Vagina (tissue), 2 donors: ENCODE data around the gene NOL4L. TPM values are rescaled to one million over a fixed set of nuclear protein-coding genes. Genes with fewer than 3 reads are reported as not detected.

Experiments
- DNase-seq, 2 donors: peaks; one replicate each; pipeline ENCODE4 v3.0.0-alpha.2; 2017; ENCODE audit errors: extremely low spot score in 2 of 2
- H3K27ac ChIP-seq: fragments of 200-600 bp; sonication (generic); one replicate; pipeline ENCODE4 v1.5.1; 2019
- H3K27me3 ChIP-seq: fragments of 200-600 bp; sonication (generic); one replicate; pipeline ENCODE4 v1.5.1; 2019
- H3K36me3 ChIP-seq, 2 donors: fragments of 200-600 bp; sonication (generic); one replicate each; pipeline ENCODE4 v1.5.1; 2017 to 2019
- H3K4me1 ChIP-seq: fragments of 200-600 bp; sonication (generic); one replicate; pipeline ENCODE4 v1.5.1; 2019
- H3K4me3 ChIP-seq, 2 donors: fragments of 200-600 bp; sonication (generic); 1 replicate in 1 of 2; 2 replicates in 1 of 2; pipeline ENCODE4 v1.5.1; 2016 to 2019
- H3K9me3 ChIP-seq: fragments of 200-600 bp; sonication (generic); one replicate; pipeline ENCODE4 v1.5.1; 2019
- POLR2A ChIP-seq, 2 donors: fragments of 450-650 bp; IDR thresholded peaks; one replicate each; pipeline ENCODE4 v1.6.1; 2017; ENCODE audit warnings: antibody characterized with exemption in 2 of 2, mild to moderate bottlenecking in 2 of 2, moderate library complexity in 2 of 2
- POLR2AphosphoS5 ChIP-seq, 2 donors: sonication (generic); formaldehyde crosslinking; IDR thresholded peaks; one replicate each; pipeline ENCODE4 v1.9.0; 2017; ENCODE audit warnings: antibody characterized with exemption in 2 of 2, mild to moderate bottlenecking in 2 of 2, low read depth in 1 of 2; ENCODE audit not compliant: insufficient read depth in 1 of 2
- intact Hi-C: fragments of 100-400 bp; cut with DNase I; formaldehyde crosslinking; loops from one replicate; pipeline ENCODE4 v1.15.1; 2023
- total RNA-seq: library from RNA; depleted of rRNA; stranded (reverse); fragments of >200 nt; gene quantifications from one replicate; pipeline ENCODE4 v1.2.3, GENCODE V29; 2016
- TF ChIP-seq, protein P1 (sequence below), 3 experiments: fragments of 450-650 bp in 2 of 3; fragments of 200-600 bp in 1 of 3; sonication (generic) in 1 of 3; IDR thresholded peaks; one replicate each; pipeline ENCODE4 v1.5.1; 2017 to 2019; ENCODE audit warnings: antibody characterized with exemption in 3 of 3, mild to moderate bottlenecking in 2 of 3, moderate library complexity in 2 of 3

The NOL4L gene
- total RNA-seq, 1 donor from 2014 or later: 17.9 TPM

DNA sequence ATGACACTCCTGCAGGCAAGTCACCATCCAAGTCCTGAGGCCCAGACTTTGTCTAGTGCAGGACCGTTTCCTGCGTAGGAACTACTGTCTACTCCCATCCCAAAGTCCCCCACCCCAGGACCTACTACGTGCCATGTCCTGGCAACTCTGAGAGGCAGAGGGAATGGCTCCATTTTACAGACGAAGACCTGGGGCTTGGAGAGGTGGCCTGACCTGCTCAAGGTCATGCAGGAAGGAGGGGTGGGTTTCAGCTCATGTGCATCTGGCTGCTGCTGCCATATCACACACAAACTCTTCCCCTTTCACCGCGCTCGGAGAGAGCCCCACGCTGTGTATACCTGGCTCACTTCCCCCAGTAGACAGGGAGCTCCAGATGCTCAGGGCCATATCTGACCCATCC is 1.2 kb upstream of the NOL4L start:
- intact Hi-C loops: no loop called here
- Histone ChIP-seq H3K4me1 (peaks cover 18% of the 10 kb centered on the region), H3K27me3 (no peaks in the 10 kb centered on the region), H3K4me3 (no peak overlapping the region), H3K36me3 (no peaks in the 10 kb centered on the region), H3K27ac (no peak overlapping the region), H3K9me3 (no peaks in the 10 kb centered on the region)
- no peak for TF ChIP-seq POLR2AphosphoS5 (IDR thresholded peaks at IDR 0.05; ENCODE audit: insufficient read depth in 1 of 2, low read depth in 1 of 2)
- TF ChIP-seq, protein P1, sequence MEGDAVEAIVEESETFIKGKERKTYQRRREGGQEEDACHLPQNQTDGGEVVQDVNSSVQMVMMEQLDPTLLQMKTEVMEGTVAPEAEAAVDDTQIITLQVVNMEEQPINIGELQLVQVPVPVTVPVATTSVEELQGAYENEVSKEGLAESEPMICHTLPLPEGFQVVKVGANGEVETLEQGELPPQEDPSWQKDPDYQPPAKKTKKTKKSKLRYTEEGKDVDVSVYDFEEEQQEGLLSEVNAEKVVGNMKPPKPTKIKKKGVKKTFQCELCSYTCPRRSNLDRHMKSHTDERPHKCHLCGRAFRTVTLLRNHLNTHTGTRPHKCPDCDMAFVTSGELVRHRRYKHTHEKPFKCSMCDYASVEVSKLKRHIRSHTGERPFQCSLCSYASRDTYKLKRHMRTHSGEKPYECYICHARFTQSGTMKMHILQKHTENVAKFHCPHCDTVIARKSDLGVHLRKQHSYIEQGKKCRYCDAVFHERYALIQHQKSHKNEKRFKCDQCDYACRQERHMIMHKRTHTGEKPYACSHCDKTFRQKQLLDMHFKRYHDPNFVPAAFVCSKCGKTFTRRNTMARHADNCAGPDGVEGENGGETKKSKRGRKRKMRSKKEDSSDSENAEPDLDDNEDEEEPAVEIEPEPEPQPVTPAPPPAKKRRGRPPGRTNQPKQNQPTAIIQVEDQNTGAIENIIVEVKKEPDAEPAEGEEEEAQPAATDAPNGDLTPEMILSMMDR (IDR thresholded peaks at IDR 0.05): no peak
- no peak for TF ChIP-seq POLR2A (IDR thresholded peaks at IDR 0.05)
- DNase-seq: no peak

DNA sequence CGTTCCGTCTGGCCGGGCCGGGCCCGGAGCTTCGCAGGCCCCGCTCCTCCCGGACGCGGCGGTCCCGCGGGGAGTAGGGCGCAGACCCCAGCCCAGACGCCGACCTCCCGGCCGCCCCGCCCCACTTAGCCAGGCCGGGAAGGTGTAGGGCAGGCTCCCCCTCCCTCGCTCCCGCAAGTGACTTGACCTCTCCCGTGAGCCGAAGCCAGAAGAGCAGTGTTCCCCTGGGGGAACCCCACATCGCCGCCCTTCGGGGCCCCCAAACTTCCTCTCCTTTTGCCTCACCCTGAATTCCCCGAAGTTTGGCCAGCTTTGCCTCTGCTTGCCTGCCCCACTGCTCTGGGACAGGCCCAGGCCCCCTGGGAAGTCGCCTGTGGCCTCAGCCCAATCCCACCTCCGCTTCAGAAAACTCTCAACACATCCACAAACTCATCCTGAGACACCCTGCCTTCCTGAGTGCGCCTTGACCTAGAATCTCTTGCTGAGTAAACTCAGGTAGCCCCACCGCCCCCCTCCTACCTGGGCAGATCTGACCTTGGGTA is 524 bp upstream of the NOL4L start:
- no peaks in the 10 kb centered on the region for H3K9me3 ChIP-seq
- peaks cover 24% of the 10 kb centered on the region for H3K4me1 ChIP-seq
- H3K27me3 ChIP-seq: no peaks in the 10 kb centered on the region
- no peak overlapping the region for H3K27ac ChIP-seq
- TF ChIP-seq POLR2AphosphoS5 (IDR thresholded peaks at IDR 0.05; ENCODE audit: insufficient read depth in 1 of 2, low read depth in 1 of 2): no peak
- TF ChIP-seq, protein P1 (IDR thresholded peaks at IDR 0.05): no peak
- TF ChIP-seq POLR2A (IDR thresholded peaks at IDR 0.05): no peak
- H3K4me3 ChIP-seq: peak overlapping the region; percentile 58 to 88
- no peaks in the 10 kb centered on the region for H3K36me3 ChIP-seq
- intact Hi-C loops: no loop called here
- DNase-seq: no peak

DNA sequence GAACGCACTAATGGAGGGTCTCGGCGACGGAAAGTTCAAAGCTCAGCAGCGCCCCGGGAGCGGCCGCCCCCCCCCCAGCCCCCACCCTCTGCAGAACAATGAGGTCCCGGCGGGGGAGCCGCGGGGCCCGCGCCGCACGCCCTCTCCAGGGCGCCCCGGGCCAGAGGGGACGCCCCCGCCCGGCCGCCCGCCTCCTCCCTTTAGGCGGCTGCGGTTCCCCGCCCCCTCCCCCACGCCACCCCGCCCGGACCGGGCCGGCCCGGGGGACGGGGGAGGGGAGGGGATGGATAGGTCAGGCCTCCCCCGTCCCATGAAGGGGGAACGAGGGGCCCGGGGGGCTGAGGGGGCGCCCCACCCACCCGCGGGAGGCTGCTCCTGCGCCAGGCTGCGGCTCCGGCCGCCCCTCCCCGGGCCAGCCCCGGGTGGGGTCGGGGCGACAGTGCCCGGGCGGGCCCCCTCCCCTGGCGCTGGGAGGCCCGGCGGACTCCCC is 1.5 kb downstream of the NOL4L start:
- H3K27ac ChIP-seq: peak overlapping the region; percentile 67
- H3K4me3 ChIP-seq: peak overlapping the region; percentile 58 to 88
- peaks cover 24% of the 10 kb centered on the region for H3K4me1 ChIP-seq
- no peak for DNase-seq
- H3K36me3 ChIP-seq: no peaks in the 10 kb centered on the region
- intact Hi-C loops: no loop called here
- H3K9me3 ChIP-seq: no peaks in the 10 kb centered on the region
- TF ChIP-seq POLR2A (IDR thresholded peaks at IDR 0.05) (no peak), POLR2AphosphoS5 (IDR thresholded peaks at IDR 0.05; ENCODE audit: insufficient read depth in 1 of 2, low read depth in 1 of 2) (no peak)
- TF ChIP-seq, protein P1 (IDR thresholded peaks at IDR 0.05): no peak
- no peaks in the 10 kb centered on the region for H3K27me3 ChIP-seq

DNA sequence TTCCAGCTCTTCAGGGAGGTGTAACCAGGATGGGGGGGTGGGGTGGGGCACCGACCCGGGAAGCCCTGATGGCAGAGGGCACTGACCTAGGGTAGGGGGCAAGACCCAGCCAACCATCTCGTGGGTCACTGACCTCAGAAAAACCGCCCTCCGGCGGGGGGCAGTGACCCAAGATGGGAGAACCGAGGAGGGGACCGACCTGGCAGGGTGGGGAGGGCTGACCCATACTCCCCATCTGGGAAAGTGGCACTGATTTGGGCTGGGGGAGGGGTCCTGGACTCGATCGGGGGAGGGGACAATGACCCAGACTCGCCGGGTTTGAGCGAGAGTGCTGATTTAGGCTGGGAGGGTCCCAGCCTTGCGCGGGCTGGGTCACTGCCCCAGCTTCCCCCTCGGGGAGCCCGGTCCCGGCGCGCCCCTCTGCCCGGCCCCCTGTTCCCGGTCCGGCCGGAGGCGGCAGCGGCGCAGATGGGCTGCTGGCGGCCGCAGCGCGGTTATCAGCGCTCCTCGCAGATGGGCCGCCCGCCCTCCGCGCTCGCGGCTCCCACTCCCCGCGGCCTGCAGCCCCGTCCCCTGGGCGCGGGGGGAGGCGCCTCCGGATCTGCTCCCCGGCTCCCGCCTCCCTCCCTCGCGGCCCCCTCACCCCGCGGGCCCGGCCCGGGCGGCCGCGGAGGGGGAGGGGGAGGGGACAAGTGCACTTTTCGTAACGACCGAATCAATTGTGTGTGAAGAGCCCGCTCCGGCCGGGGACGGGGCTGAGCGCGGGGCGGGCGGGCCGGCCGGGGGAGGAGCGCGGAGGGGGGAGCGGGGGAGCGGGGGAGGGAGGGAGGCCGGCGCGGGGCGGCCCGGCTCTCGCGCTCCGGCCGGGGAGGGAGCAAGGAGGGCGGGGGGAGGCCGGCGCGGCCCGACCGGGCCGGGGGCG is 2.2 kb downstream of the NOL4L start:
- Histone ChIP-seq H3K27ac (peak overlapping the region; percentile 67), H3K27me3 (no peaks in the 10 kb centered on the region), H3K9me3 (no peaks in the 10 kb centered on the region), H3K36me3 (no peaks in the 10 kb centered on the region), H3K4me1 (peaks cover 24% of the 10 kb centered on the region), H3K4me3 (peak overlapping the region; percentile 58 to 88)
- TF ChIP-seq, protein P1 (IDR thresholded peaks at IDR 0.05): no peak
- TF ChIP-seq POLR2AphosphoS5 (IDR thresholded peaks at IDR 0.05; ENCODE audit: insufficient read depth in 1 of 2, low read depth in 1 of 2): peak in 1 of 2 donors; percentile 2
- no peak for DNase-seq
- intact Hi-C loops: no loop called here
